PC-3 (cell line): ENCODE results near the gene ACVR1B.

ENCODE experiments used
- EZH2 ChIP-seq: fragments of 300-600 bp; sonication (generic); IDR thresholded peaks from one replicate; pipeline ENCODE4 v1.6.1; 2017; ENCODE audit warnings: antibody characterized with exemption, mild to moderate bottlenecking, low read length; ENCODE audit not compliant: unreplicated experiment
- TF ChIP-seq, protein P1 (sequence below): fragments of 300-600 bp; sonication (generic); conservative IDR thresholded peaks from 2 replicates; pipeline ENCODE4 v1.5.1; 2017; ENCODE audit warnings: antibody characterized with exemption, low read depth, mild to moderate bottlenecking, low read length

DNA sequence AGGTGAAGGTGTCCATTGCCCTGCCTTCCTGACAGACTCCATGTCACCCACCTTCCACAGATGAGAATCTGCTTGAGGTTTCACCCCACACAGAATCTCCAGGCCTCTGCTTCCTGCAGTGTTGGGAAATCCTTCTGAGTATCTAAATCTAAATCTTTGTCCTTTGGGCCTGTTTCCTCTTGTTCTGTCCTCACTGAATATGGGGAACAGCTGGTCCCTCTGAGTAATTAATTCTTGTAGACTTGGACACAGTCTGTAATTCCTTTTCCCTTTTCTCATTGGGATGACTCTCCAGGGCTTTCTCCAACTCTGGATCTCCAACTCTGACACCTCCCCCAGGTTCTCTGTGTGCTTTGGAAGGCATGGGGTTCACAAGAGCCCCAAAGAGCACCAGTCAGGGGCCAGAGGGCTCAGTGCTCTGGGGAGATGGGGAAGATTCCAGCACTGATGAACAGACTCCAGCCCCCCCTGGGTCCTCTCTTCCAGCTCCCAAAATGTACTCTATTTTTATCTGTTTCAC, 46.5 kb upstream of the ACVR1B start:
- TF ChIP-seq, protein P1, sequence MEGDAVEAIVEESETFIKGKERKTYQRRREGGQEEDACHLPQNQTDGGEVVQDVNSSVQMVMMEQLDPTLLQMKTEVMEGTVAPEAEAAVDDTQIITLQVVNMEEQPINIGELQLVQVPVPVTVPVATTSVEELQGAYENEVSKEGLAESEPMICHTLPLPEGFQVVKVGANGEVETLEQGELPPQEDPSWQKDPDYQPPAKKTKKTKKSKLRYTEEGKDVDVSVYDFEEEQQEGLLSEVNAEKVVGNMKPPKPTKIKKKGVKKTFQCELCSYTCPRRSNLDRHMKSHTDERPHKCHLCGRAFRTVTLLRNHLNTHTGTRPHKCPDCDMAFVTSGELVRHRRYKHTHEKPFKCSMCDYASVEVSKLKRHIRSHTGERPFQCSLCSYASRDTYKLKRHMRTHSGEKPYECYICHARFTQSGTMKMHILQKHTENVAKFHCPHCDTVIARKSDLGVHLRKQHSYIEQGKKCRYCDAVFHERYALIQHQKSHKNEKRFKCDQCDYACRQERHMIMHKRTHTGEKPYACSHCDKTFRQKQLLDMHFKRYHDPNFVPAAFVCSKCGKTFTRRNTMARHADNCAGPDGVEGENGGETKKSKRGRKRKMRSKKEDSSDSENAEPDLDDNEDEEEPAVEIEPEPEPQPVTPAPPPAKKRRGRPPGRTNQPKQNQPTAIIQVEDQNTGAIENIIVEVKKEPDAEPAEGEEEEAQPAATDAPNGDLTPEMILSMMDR, result no peak
- no peak for TF ChIP-seq EZH2
